Activated naive CD4-positive, alpha-beta T cell treated with anti-CD3 and anti-CD28 coated beads for 36 hours (primary cell): ENCODE results near the gene PI16. TPM values are rescaled to one million over a fixed set of nuclear protein-coding genes. Genes with fewer than 3 reads are reported as not detected.

Experiments used
- CTCF ChIA-PET: fragments of 350-600 bp; sonication (Branson Sonifier 250); formaldehyde crosslinking; loops from one replicate; lab custom pipeline; 2021; ENCODE audit warnings: antibody characterized with exemption; lab: Charles Lee
- DNase-seq: peaks from one replicate; pipeline ENCODE4 v3.0.0-alpha.2; 2020
- H3K27ac Mint-ChIP-seq: one replicate; pipeline ENCODE4 v1.8.0; 2021; ENCODE audit warnings: mild to moderate bottlenecking, mixed read lengths
- H3K27me3 Mint-ChIP-seq: one replicate; pipeline ENCODE4 v1.8.0; 2021; ENCODE audit warnings: low read depth, mixed read lengths
- H3K36me3 Mint-ChIP-seq: one replicate; pipeline ENCODE4 v1.8.0; 2021; ENCODE audit warnings: low read depth, mixed read lengths
- H3K4me1 Mint-ChIP-seq: one replicate; pipeline ENCODE4 v1.8.0; 2021; ENCODE audit warnings: low read depth, mixed read lengths
- H3K4me3 Mint-ChIP-seq: one replicate; pipeline ENCODE4 v1.8.0; 2021; ENCODE audit warnings: mild to moderate bottlenecking, moderate library complexity, mixed read lengths
- H3K9me3 Mint-ChIP-seq: one replicate; pipeline ENCODE4 v1.8.0; 2021; ENCODE audit warnings: mixed read lengths
- intact Hi-C: fragments of 100-400 bp; cut with micrococcal nuclease; formaldehyde crosslinking; loops from one replicate; pipeline ENCODE4 v1.15.1; 2023
- total RNA-seq, 2 experiments: library from RNA; stranded (reverse); gene quantifications; one replicate each; pipeline ENCODE4 v1.2.3, GENCODE V29; 2021

PI16 gene, protein sequence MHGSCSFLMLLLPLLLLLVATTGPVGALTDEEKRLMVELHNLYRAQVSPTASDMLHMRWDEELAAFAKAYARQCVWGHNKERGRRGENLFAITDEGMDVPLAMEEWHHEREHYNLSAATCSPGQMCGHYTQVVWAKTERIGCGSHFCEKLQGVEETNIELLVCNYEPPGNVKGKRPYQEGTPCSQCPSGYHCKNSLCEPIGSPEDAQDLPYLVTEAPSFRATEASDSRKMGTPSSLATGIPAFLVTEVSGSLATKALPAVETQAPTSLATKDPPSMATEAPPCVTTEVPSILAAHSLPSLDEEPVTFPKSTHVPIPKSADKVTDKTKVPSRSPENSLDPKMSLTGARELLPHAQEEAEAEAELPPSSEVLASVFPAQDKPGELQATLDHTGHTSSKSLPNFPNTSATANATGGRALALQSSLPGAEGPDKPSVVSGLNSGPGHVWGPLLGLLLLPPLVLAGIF
- under 1 TPM; 0.24 to 0.27 TPM for total RNA-seq

DNA sequence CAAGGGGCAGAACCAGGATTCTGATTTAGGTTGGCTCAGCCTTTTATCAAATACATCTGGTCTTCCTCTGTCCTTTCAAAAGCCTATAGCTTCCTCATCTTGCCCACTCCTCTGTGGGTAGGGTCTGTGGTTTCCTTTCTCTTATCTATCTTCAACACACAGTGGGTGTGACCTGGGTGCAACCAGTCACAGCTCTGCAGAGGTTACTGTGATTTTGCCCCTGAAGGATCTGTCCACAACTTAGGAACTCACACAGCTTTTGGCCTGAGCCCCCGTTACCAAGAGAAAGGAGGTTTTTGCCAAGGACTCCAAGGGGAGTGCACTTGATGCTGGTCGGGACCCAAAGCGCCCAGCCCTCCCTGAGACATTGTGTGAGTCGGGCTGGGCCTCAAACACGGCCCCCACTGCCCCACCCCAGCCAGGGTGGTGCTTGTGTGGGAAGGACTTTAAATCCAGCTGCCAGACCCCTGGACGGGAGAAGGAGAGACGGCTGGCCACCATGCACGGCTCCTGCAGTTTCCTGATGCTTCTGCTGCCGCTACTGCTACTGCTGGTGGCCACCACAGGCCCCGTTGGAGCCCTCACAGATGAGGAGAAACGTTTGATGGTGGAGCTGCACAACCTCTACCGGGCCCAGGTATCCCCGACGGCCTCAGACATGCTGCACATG is at the start of gene PI16:
TSS of gene PI16 (plus strand) at position 477 of the 670 bp plus-strand sequence. CDS start at position 500, 23 bp downstream.
- Mint-ChIP-seq H3K4me3 (peak within 1 kb of the TSS; percentile 7), H3K36me3 (no peaks in the 10 kb centered on the region), H3K9me3 (no peaks in the 10 kb centered on the region), H3K27me3 (no peaks in the 10 kb centered on the region), H3K4me1 (peaks cover 32% of the 10 kb centered on the region), H3K27ac (no peak within 1 kb of the TSS)
- DNase-seq, result no peak
- intact Hi-C loops, result no loop called here
- CTCF ChIA-PET, result interaction anchor here (1.8 kb wide), 1 partner anchor 64 kb away, joined by 5 read pairs; no protein-coding TSS in a partner anchor

DNA sequence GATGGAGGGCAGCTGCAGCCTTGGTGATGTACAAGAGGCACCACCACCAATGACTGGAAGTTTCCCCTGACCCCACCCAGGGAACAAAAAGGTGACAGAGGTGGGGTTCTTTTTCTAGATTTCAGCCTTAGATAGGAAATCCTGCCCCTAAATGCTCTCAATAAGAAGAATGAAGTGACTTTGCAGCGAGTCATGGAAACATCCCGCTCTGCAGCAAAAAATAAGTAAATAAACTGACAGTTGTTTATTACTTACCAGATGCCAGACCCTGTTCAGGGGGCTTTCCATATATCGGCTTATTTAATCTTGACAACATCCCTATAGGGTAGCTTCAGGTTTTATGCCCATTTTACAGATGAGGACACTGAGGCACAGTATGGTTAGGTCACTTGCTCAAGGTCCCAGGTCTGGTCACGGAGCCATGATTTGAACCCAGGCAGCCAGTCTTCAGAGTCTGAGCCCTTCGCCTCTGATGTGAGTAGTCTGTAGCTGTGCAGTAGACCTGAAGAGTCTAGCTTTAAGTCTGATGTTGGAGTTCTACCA is 49.6 kb upstream of the PI16 start:
- Mint-ChIP-seq H3K27ac (no peak overlapping the region), H3K4me3 (no peak overlapping the region), H3K27me3 (no peaks in the 10 kb centered on the region), H3K36me3 (peaks cover 27% of the 10 kb centered on the region), H3K4me1 (peaks cover 2% of the 10 kb centered on the region), H3K9me3 (no peaks in the 10 kb centered on the region)
- CTCF ChIA-PET, result interaction anchor here (1.0 kb wide), 1 partner anchor 32 kb away, joined by 3 read pairs; no protein-coding TSS in a partner anchor
- intact Hi-C loops, result no loop called here
- no peak for DNase-seq

DNA sequence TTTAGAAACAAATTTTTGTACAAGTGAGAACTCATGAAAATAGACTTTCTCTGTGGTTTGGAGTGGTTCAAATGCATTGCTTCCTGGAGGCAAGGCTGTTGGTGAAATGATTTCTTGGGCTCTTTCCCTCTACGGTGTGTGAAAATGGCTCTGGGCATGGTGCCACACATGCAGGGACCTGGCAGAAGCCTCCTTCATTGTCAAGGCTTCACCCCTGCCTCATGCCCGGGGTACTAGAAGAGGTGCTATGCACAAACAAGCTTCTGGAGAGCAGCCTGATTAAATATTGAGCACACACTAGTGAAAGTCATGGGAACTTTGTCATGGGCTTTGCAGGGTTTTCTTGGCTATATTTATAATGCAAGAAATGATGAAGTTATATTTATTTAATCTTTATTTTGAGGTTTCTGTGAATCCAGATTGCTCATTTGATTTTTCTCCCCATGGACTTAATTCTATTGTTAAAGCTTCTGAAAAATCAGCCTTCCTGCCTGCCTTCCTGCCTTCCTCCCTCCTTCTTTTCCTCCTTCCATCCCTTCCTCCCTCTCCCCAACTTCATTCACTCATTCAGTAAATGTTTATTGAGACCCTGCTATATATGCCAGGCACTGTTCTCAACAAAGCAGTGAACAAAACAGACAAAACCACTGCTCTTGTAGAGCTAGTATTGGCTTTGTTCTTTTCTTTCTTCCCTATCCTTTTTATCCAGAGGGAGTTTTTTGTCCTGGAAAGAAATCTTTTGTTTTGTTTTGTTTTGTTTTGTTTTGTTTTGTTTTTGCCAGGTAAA is 47.8 kb upstream of the PI16 start:
- H3K27me3 Mint-ChIP-seq, result no peaks in the 10 kb centered on the region
- H3K4me3 Mint-ChIP-seq, result no peak overlapping the region
- no peak for DNase-seq
- H3K9me3 Mint-ChIP-seq, result no peaks in the 10 kb centered on the region
- H3K27ac Mint-ChIP-seq, result no peak overlapping the region
- peaks cover 25% of the 10 kb centered on the region for H3K36me3 Mint-ChIP-seq
- intact Hi-C loops, result no loop called here
- peaks cover 5% of the 10 kb centered on the region for H3K4me1 Mint-ChIP-seq
- CTCF ChIA-PET, result interaction anchor here (0.7 to 1.0 kb wide), 3 partner anchors 19 to 525 kb away, joined by 3 read pairs; no protein-coding TSS in a partner anchor

DNA sequence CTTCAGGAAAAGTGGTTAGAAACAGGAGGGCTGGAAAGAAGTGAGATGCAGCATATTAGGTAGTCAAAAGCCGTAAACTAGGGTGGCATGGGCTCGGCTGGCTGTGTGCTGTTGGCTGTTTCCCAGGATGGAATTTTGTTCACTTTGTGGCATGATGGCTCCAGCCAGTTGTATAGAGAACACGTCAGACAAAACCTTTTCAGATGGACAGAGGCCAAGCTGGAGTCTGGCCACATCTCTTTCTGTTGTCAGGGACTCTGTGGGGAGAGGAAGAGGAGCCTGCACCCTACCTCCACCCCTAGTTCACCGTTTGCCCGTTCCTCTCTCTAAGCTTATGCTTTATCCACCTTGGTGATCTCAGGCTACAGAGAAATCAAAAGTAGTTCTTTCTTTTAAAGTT is 46.8 kb upstream of the PI16 start:
- intact Hi-C loops, result no loop called here
- H3K27me3 Mint-ChIP-seq, result no peaks in the 10 kb centered on the region
- H3K9me3 Mint-ChIP-seq, result no peaks in the 10 kb centered on the region
- CTCF ChIA-PET, result interaction anchor here (0.7 kb wide), 1 partner anchor 20 kb away, joined by 3 read pairs; no protein-coding TSS in a partner anchor
- peaks cover 16% of the 10 kb centered on the region for H3K4me1 Mint-ChIP-seq
- no peak overlapping the region for H3K4me3 Mint-ChIP-seq
- no peak for DNase-seq
- H3K36me3 Mint-ChIP-seq, result peaks cover 20% of the 10 kb centered on the region
- no peak overlapping the region for H3K27ac Mint-ChIP-seq

DNA sequence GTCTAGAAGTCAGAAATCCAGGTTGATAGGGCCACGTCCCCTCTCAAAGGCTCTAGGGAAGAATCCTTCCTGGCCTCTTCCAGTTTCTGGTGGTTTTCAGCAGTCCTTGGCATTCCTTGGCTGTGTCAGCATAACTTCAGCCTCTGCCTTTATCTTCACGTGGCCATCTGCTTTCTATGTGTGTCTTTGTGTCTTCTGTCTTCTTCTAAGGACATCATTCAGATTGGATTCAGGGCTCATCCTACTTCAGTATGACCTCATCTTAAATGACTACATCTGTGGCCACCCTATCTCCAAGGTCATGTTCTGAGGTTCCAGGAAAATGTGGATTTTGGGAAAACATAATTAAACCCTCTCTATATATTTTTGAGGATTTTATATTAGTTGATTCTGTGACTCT is 45.8 kb upstream of the PI16 start:
- Mint-ChIP-seq H3K4me1 (peaks cover 25% of the 10 kb centered on the region), H3K27me3 (no peaks in the 10 kb centered on the region), H3K9me3 (no peaks in the 10 kb centered on the region), H3K4me3 (no peak overlapping the region), H3K36me3 (peaks cover 14% of the 10 kb centered on the region), H3K27ac (no peak overlapping the region)
- intact Hi-C loops, result no loop called here
- no peak for DNase-seq
- CTCF ChIA-PET, result no interaction called here

DNA sequence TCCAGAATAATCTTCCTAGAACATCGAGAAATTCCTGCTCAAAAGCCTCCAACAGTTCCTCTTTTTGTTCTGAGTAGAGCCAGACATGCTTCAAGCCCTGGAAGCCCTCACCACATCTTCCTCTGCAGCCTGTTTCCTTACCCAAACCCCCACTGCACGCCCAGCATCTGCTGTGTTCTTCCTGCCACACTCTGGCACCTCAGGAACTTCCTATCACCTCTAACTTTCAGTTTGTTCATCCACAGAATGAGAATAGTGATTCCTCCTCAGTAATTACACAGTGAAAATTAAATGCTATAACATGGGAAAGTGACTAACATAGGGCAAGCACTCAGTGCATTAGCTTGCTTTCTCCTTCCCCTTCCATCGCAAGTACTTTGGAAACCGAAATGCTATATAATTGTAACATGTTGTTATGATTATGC is 42.5 kb upstream of the PI16 start:
- intact Hi-C loops, result loop anchor here (1.0 to 5.0 kb wide), 7 partner anchors 27 to 349 kb away; partner anchors contain the start of genes C6orf89, MTCH1 and PIM1
- Mint-ChIP-seq H3K4me3 (peak overlapping the region; percentile 5), H3K9me3 (no peaks in the 10 kb centered on the region), H3K4me1 (peaks cover 40% of the 10 kb centered on the region), H3K27ac (peak overlapping the region; percentile 71), H3K27me3 (no peaks in the 10 kb centered on the region), H3K36me3 (peaks cover 19% of the 10 kb centered on the region)
- peak; percentile 55 for DNase-seq
- CTCF ChIA-PET, result interaction anchor here (0.7 to 3.9 kb wide), 3 partner anchors 107 to 278 kb away, joined by 3 to 18 read pairs (median 3); no protein-coding TSS in a partner anchor

DNA sequence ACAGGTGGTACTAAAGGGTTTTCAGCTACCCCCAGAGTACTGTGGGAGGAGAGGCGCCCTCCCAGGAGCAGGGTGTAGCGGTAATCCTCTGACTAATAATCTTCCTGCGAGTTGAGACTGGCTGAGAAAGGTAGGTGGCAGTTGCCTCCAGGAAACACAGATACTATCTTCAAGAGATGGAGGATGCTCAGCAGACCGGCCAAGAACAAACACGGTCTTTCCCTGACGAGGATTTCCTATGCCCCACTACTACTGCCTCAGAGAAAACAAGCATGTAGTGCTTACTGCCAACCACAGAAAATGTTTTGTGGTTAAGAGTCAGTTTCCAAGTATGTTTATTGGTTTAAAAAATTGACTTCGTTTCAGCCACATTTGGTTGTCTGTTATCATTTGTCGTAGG is 42.0 kb upstream of the PI16 start:
- intact Hi-C loops, result loop anchor here (1.0 to 5.0 kb wide), 7 partner anchors 27 to 348 kb away; partner anchors contain the start of genes C6orf89, MTCH1 and PIM1
- Mint-ChIP-seq H3K27ac (peak overlapping the region; percentile 71), H3K27me3 (no peaks in the 10 kb centered on the region), H3K4me1 (peaks cover 40% of the 10 kb centered on the region), H3K4me3 (peak overlapping the region; percentile 5), H3K9me3 (no peaks in the 10 kb centered on the region), H3K36me3 (peaks cover 19% of the 10 kb centered on the region)
- DNase-seq, result peak; percentile 72
- CTCF ChIA-PET, result interaction anchor here (0.7 to 3.9 kb wide), 5 partner anchors 29 to 277 kb away, joined by 3 to 18 read pairs (median 3); no protein-coding TSS in a partner anchor

DNA sequence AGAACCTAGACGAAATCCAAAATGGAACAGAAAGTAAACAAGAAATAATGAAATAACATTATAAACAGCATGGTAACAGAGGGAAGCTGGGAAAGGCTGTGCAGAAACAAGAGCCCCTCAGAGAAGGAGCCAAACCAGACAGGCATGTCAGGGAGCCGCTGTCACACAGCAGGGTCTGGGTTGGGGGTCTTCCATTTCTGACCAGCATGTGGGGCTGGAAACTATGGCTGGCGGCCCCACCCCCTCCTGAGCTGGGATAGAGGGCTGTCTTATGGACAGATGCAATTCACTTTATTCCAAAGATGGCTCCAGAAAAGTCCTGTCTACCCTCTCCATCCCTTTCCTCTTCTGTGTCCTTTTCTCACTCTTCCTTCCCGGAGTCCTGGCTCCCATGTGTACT is 41.5 kb upstream of the PI16 start:
- H3K4me3 Mint-ChIP-seq, result peak overlapping the region; percentile 5
- H3K27me3 Mint-ChIP-seq, result no peaks in the 10 kb centered on the region
- H3K4me1 Mint-ChIP-seq, result peaks cover 40% of the 10 kb centered on the region
- peak overlapping the region; percentile 71 for H3K27ac Mint-ChIP-seq
- no peaks in the 10 kb centered on the region for H3K9me3 Mint-ChIP-seq
- peaks cover 18% of the 10 kb centered on the region for H3K36me3 Mint-ChIP-seq
- CTCF ChIA-PET, result interaction anchor here (0.5 to 3.9 kb wide), 5 partner anchors 28 to 134 kb away, joined by 3 to 18 read pairs (median 3); partner anchors contain the start of gene C6orf89
- no peak for DNase-seq
- intact Hi-C loops, result loop anchor here (2.0 to 5.0 kb wide), 4 partner anchors 49 to 348 kb away; partner anchors contain the start of genes MTCH1 and PIM1

DNA sequence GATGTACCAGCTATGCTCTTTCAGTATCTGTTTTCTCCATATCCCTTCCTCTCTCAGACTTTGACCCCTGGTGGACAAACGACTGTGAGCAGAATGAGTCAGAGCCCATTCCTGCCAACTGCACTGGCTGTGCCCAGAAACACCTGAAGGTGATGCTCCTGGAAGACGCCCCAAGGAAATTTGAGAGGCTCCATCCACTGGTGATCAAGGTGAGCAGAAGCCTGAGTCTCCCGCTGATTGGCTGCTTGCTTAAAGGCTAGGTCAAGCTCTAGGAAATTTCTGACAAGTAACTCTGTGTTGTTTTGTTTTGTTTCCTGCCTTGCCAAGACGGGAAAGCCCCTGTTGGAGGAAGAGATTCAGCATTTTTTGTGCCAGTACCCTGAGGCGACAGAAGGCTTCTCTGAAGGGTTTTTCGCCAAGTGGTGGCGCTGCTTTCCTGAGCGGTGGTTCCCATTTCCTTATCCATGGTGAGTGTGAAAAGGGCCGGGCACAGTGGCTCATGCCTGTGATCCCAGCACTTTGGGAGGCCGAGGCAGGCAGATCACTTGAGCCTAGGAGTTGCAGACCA is 40.2 kb upstream of the PI16 start:
- CTCF ChIA-PET, result interaction anchor here (0.9 to 3.9 kb wide), 4 partner anchors 29 to 289 kb away, joined by 4 to 18 read pairs (median 6); partner anchors contain the start of gene C6orf89

DNA sequence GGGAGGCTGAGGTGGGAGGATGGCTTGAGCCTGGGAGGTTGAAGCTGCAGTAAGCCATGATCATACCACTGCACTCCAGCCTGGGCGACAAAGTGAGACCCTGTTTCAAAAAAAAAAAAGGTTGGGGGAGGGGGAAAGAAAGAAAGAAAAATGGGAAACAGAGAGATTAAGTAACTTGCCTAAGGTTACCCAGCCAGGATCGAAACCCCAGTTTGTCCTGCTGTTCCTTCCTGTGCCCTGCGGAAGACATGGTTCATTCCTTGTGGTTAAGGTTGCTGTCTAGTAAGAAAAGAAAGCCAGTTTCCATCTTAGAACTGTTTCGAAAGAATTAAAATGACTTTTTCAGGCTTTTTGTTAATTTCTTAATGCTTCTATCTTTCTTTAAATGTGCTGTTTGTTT is 38.9 kb upstream of the PI16 start:
- no peak for DNase-seq
- intact Hi-C loops, result no loop called here
- Mint-ChIP-seq H3K4me3 (no peak overlapping the region), H3K4me1 (peaks cover 40% of the 10 kb centered on the region), H3K27me3 (no peaks in the 10 kb centered on the region), H3K27ac (no peak overlapping the region), H3K9me3 (no peaks in the 10 kb centered on the region), H3K36me3 (peaks cover 20% of the 10 kb centered on the region)
- CTCF ChIA-PET, result interaction anchor here (3.9 kb wide), 1 partner anchor 103 kb away, joined by 18 read pairs; no protein-coding TSS in a partner anchor

More for the DNA sequence above, 40.2 kb upstream of the PI16 start:
- Mint-ChIP-seq H3K27me3 (no peaks in the 10 kb centered on the region), H3K4me1 (peaks cover 40% of the 10 kb centered on the region), H3K4me3 (no peak overlapping the region), H3K36me3 (peaks cover 20% of the 10 kb centered on the region), H3K27ac (no peak overlapping the region), H3K9me3 (no peaks in the 10 kb centered on the region)
- DNase-seq, result peak; percentile 52
- intact Hi-C loops, result loop anchor here (5.0 kb wide), 2 partner anchors 48 to 258 kb away; partner anchors contain the start of gene PIM1

DNA sequence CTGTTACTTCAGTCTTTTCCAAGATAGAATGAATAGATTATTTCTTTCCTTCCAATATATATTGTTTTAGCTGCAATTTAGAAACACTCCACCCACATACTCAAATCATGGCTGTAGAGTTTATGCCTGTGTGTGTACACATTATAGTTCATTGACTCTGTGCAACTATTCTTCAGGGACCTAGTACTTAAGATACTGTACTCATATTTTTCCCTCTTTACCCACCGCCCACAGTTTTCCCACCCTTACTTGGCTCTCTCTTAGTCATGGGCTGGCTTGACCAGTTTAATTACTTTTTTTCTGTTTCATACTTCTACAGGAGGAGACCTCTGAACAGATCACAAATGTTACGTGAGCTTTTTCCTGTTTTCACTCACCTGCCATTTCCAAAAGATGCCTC is 38.4 kb upstream of the PI16 start:
- H3K27ac Mint-ChIP-seq, result no peak overlapping the region
- H3K9me3 Mint-ChIP-seq, result no peaks in the 10 kb centered on the region
- DNase-seq, result no peak
- no peaks in the 10 kb centered on the region for H3K27me3 Mint-ChIP-seq
- H3K36me3 Mint-ChIP-seq, result peaks cover 20% of the 10 kb centered on the region
- H3K4me3 Mint-ChIP-seq, result no peak overlapping the region
- CTCF ChIA-PET, result no interaction called here
- H3K4me1 Mint-ChIP-seq, result peaks cover 40% of the 10 kb centered on the region
- intact Hi-C loops, result no loop called here
